Cardiac fibroblast (primary cell): ENCODE data around the gene NEDD4L.
A peak's percentile ranks its signal among the peaks of the same experiment; 100 is the strongest.
"Not testable (repeated sequence)": the region's sequence is repeated elsewhere in the genome, so short reads cannot be mapped to it uniquely, and the experiment has no call there.

Source experiments
- DNase-seq, 2 donors: peaks; one replicate each; pipeline versions ENCODE4 v3.0.0 to v3.0.0-alpha.2; 2010; ENCODE audit warnings: low read depth in 2 of 2
- H3K4me3 ChIP-seq, 2 donors: replicated peaks in 1 of 2; 1 replicate in 1 of 2; 2 replicates in 1 of 2; pipeline ENCODE4 v1.5.1; 2011; ENCODE audit warnings: low read depth in 2 of 2, low read length in 2 of 2, mild to moderate bottlenecking in 2 of 2, moderate library complexity in 1 of 2
- TF ChIP-seq, protein P1 (sequence below): IDR thresholded peaks from one replicate; pipeline ENCODE4 v1.5.1; 2011; ENCODE audit warnings: low read depth, mild to moderate bottlenecking, low read length, inconsistent platforms

NEDD4L gene

DNA sequence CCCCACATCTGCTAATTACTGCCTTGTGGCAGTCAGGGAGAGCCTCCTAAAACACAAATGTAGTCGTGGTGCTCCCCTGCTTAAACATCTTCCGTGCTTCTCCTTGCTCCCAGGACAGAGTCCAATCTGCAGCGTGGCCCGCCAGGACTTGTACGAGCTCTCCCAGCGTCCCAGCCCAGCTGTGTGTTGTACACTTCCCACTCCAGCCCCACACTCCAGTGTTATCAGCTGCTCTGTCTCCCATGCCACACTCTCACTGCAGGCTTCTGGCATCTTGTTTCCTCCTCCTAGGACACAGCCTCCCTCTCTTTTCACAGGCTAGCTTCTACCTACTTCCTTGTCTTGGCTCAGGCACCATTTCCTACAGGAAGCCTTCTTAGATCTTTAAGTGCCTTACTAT is 385.4 kb downstream of the NEDD4L start:
- DNase-seq, result no peak
- TF ChIP-seq, protein P1, sequence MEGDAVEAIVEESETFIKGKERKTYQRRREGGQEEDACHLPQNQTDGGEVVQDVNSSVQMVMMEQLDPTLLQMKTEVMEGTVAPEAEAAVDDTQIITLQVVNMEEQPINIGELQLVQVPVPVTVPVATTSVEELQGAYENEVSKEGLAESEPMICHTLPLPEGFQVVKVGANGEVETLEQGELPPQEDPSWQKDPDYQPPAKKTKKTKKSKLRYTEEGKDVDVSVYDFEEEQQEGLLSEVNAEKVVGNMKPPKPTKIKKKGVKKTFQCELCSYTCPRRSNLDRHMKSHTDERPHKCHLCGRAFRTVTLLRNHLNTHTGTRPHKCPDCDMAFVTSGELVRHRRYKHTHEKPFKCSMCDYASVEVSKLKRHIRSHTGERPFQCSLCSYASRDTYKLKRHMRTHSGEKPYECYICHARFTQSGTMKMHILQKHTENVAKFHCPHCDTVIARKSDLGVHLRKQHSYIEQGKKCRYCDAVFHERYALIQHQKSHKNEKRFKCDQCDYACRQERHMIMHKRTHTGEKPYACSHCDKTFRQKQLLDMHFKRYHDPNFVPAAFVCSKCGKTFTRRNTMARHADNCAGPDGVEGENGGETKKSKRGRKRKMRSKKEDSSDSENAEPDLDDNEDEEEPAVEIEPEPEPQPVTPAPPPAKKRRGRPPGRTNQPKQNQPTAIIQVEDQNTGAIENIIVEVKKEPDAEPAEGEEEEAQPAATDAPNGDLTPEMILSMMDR, result no peak
- no peak overlapping the region for H3K4me3 ChIP-seq

GRCh38 chr18:58431215-58431614 is 387.2 kb downstream of the NEDD4L start:
- TF ChIP-seq, protein P1, result no peak
- H3K4me3 ChIP-seq, result no peak overlapping the region
- DNase-seq, result no peak

- TF ChIP-seq, protein P1, result no peak
- DNase-seq, result no peak
- no peak overlapping the region for H3K4me3 ChIP-seq
These were observed 388.2 kb downstream of the NEDD4L start for GRCh38 chr18:58432050-58432727.

GRCh38 chr18:58435221-58436005 is 391.4 kb downstream of the NEDD4L start:
- not testable (repeated sequence) for H3K4me3 ChIP-seq
- DNase-seq, result peak in 1 of 2 donors; percentile 43

- TF ChIP-seq, protein P1, result no peak
- peak overlapping the region in 1 of 2 donors; percentile 7 for H3K4me3 ChIP-seq
- peak; percentile 27 for DNase-seq
These were observed 394.3 kb downstream of the NEDD4L start for GRCh38 chr18:58438161-58438957.

GRCh38 chr18:58438958-58439300 is 394.9 kb downstream of the NEDD4L start:
- DNase-seq, result no peak
- no peak overlapping the region for H3K4me3 ChIP-seq
- TF ChIP-seq, protein P1, result no peak

DNA sequence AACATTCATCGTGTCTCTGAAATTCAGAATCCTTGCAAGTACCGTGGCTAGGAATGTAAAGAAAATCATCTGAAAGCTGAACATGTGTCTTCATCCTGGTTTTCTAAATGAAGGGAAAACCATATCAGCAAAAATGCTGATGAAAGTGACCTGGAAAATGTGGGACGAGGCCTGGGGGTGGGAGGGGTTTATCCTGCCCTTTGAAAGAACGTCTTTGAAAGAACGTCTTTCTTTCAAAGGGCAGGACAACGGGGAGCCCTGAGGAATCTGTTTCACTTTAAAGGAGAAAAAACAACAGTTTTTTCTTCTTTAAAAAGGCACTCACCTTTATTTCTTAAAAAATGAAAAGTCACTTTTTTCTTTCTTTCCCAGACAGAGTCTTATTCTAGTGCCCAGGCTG is 399.6 kb downstream of the NEDD4L start:
- no peak overlapping the region for H3K4me3 ChIP-seq
- TF ChIP-seq, protein P1, result no peak
- no peak for DNase-seq
